ENCODE results near the gene SHISA5.

- TF ChIP-seq EZH2 (IDR thresholded peaks at IDR 0.05; ENCODE audit: insufficient read depth, low read length) (no peak), CTCF (IDR thresholded peaks at IDR 0.05; ENCODE audit: insufficient read depth, low read depth, low read length) (no peak)
Measured at GRCh38 chr3:48514431-48515227, 10.7 kb upstream of the SHISA5 start.

All from astrocyte (in vitro differentiated cells and primary cell).